CD4-positive, alpha-beta T cell treated with Interleukin-15 for 4 hours (primary cell): ENCODE data around the gene ERP27.
A peak's percentile ranks its signal among the peaks of the same experiment; 100 is the strongest.

Source experiments
- DNase-seq: peaks from one replicate; pipeline ENCODE4 v3.0.0-alpha.2; 2020; ENCODE audit warnings: low spot score

Gene ERP27

GRCh38 chr12:14938301-14938700 lies at the start of gene ERP27:
Gene ERP27 (minus strand): TSS chr12:14938537. CDS start chr12:14938508, 29 bp downstream.
- DNase-seq: no peak

- no peak for DNase-seq
Observed at GRCh38 chr12:14988035-14988434, 49.7 kb upstream of the ERP27 start.

DNA sequence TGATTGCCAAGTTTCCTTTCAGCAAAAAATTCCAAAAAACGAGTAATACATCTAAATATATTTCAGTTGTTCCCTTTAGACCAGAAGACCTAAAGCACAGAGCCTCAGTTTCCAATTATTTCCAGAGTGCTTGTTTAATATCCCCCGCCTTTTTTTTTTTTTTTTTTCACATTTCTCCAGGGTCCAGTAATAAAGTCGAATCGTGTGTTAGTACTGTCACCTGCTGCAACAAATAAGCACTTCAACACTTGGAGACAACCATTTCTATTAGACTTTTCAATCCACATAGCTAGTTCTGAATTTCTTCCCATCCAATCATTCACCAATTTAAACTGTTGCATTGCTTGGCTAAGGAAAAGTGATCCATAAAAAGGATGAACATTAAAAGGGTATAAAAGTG lies 48.1 kb upstream of the ERP27 start:
- no peak for DNase-seq

GRCh38 chr12:14984766-14985285 lies 46.5 kb upstream of the ERP27 start:
- DNase-seq: no peak

DNA sequence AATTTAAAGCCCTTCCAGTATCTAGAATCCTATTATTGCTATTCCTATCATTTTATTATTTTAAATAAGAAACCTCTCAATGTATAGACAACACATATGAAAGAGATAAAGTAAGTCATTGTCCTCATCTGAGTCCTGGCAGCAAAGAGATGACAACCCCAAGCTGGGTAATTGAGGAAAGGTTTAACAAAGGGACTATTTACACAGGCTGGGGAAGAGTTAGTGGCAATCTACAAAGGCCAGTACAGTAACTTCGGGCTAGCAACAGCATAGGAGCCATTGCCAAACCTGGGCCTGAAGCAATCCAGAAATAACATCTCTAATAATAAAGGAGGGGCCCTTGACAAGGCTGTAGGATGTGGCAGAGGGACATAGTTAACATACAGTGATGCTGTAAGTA lies 45.7 kb upstream of the ERP27 start:
- DNase-seq: no peak

DNA sequence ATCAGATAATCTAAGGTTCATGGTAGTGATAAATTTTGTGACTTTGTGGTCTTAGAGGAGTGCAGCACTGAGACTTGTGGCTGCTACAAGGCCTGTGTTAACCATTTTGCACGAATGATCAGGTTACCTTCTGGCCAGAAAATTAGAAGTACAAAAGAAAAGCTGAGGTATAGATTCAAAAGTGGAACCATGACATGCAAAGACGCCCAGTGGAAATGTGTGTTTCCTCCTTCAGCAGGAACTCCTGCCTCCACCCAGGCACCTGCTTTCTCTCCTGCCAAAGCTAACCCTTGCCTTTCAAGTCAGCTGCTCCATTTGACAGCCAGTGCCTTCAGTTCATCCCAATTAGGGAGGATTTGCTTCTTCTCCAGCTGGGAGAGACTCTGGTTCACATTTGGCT lies 44.7 kb upstream of the ERP27 start:
- DNase-seq: no peak

DNA sequence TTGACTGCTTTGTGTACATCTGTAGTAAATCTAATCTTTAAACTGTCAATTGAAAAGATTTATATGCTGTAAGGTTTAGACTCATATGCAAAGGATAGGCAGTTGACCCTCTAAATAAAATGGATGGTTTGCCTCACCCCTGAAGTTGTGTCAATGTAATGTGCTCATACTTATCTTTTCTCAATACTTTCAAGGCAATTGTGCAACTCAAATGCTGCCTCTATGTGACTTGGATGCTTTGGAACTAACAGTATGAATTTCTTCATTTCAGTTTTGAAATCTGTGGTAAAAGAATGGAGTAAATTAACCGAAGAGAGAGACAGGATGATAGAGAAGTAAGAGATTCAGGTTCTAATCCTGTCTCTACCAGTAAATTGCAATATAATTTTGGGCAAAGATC lies 44.2 kb upstream of the ERP27 start:
- DNase-seq: no peak

GRCh38 chr12:14981049-14981448 lies 42.7 kb upstream of the ERP27 start:
- no peak for DNase-seq

DNA sequence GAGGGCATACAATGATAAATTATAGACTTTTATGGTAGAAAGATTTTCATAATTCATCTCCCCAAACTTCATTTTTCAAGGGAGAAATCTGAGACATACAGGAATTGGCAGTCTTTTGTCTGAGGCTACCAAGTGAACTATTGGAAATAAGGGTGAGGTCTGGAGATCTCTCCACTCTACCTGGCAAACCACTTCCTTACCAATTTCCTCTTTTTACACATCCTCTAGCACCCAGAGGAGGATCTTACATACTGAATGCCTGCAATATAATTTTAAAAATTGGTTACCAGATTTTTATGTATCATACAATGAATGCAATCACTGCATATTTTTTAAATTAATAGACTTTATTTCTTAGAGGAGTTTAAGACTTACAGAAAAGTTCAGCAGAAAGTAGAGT lies 41.1 kb upstream of the ERP27 start:
- no peak for DNase-seq

DNA sequence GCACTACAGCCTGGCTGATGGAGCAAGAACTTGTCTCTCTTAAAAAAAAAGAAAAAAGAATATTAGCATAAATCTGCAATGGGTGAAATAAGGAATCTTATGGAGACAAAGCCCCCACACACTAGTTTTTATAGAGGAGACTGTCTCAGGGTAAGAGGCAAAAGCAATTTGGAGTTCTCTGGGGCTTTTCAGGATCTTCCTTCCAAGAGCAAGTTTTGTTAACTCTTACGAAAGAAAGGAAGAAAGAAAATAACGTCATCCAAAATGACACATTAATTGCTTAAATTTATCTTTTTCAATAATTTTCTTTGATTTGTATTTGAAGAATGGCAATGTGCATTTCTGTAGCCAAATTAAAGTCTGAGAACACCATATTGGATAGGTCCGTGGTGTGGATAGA lies 38.3 kb upstream of the ERP27 start:
- no peak for DNase-seq

DNA sequence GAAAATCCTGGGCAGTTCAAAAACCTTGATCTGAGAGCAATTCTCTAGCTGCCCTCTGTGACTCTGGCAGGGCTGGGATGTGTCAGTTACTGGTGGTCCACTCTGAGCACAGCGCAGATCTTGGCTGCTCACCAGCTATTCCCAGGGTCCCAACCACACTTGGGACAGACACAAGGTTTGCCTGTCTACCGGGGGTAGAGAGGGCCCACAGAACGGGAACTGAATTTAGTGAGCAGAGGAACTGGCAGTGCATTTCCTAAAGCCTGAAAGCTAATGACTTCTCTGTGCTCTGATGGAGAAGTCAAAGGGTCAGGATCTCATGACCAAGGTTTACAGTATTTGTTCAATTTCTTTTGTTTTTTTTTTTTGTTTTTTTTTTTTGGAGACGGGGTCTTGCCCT lies 37.1 kb upstream of the ERP27 start:
- no peak for DNase-seq

DNA sequence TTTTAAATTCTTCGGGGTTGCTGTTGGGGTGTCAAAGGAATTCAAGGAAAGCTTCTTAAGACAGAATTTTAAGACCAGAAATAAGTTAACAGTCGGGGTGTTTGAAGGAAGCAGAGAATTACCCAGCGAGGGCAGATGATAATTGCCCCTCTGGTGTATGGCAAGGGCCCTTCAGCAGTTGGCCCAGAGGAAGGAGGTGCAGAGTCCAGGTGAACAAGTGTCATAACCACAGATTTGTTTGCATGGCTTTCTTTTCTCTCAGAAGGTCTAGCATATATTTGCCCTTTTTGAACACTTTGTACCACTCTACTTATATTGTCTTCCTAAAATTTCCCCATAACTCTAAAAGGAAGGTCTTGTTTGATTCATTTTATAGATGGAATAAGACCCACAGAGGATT lies 36.3 kb upstream of the ERP27 start:
- no peak for DNase-seq

DNA sequence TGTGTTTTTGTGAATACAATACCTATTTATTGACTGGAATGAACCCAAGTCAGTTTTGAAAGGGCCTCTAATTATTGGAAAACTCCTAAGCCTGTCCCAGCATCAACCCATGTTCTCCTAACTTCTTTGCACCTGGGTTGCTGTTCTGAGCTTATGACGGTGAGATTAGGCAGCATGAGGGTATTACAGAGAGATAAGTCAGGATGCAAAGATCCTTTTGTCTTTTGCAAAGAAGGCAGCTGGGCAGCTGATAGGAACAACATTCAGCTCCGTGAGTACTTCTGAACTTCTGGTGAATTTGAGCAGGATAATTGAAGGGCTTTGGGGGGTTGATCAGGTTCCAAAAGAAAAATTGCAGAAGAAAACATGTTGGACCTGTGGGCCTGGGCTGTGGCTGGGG lies 34.5 kb upstream of the ERP27 start, which contains the start of gene PDE6H:
Gene PDE6H (plus strand): TSS at position 227 of the 400 bp plus-strand sequence. CDS start 4,971 bp downstream, outside the sequence.
- DNase-seq: no peak

- DNase-seq: no peak
Observed at GRCh38 chr12:14970473-14970872, 32.1 kb upstream of the ERP27 start.

DNA sequence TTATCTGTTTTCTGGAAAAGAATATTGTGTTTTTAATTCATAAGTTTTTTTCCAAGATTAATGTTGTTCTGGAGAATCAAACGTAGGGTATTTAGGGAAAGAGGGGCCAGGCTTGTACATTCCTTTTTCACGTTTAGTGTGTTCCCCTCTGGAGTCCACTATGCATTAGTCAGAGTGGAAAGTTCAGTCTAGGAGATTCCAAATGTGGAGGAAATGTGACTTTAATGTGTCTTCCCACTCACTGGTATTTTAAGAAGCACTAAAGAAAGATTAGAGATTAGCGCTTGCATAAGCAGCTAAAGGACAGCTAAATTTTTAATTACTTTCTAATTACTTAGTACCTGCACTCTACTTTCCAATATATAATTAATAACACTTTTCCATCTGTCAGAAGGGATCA lies 30.1 kb upstream of the ERP27 start:
- DNase-seq: no peak

DNA sequence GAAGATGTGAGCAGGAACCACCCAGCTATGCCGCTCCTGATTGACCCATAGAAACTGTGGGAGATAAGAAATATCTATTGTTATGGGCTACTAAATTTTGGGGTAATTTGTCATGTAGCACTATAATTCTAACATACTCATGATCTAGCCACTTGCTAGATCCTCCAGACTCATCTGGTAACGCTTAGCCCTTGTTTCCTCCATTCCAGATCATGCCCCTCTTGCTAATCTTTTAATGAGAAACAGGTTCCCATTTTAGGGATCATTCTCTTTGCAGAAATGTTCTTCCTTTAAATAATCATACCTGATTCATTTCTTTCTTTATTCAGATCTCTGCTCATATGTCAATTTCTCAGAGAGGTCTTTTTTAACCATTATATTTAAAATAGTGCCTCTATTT lies 26.9 kb upstream of the ERP27 start:
- DNase-seq: no peak

DNA sequence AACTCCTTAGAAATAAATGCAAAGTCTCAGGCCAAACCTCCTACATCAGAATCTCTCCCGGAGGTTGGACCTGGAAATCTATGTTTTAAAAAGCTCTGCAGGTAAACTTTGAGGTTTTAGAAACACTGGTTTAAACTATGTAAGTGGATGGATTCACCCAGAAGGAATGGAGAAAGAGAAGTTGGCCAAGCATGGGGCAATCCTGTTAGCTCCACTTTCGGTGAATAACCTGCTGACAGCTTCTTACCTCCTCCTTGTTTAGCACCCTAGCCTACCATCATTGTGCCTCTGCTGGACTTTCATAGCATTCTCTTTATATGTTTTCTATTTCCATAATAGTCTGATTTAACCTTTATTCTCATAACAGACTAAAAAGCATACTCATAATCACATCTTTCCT lies 26.1 kb upstream of the ERP27 start:
- DNase-seq: no peak

DNA sequence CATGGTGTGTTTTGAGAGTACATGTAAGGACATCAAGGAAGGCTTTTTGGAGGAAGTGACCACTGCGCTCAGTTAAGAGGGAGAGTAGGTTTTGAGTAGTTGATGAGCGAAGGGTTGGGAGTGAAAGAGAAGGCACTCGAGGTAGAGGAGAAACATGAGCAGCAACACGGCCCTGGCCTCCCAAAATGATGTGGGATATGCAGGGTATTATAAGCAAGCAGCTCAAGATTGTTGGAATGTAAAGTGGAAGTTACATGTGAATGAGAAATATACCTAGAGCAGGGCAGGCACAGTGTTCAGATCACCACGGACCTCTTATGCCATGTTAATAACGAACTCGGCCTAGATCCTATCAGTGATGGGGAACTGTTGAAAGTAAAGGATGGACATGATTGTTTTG lies 25.2 kb upstream of the ERP27 start:
- no peak for DNase-seq

DNA sequence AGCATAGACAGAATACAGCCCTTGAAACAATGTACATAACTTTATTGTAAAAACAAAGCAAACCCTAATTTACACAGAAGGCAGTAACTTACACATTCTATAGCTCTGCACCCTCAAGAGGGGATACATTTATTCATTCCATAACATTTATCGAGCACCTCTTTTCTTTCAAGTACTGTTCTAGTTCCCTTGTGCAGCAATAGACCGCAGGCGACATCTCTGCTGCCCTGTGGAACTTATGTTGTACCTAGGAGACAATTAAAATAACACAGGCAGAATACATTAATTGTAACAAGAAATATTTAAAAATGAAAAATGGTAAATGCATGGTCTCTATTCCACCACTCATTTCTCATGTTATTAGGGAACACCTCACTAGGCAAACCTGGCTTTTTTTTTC lies 24.5 kb upstream of the ERP27 start:
- DNase-seq: no peak

- no peak for DNase-seq
Observed at GRCh38 chr12:14962153-14962539, 23.8 kb upstream of the ERP27 start.

GRCh38 chr12:14961466-14962152 lies 23.3 kb upstream of the ERP27 start, which contains the start of gene ARHGDIB:
Gene ARHGDIB (minus strand): TSS chr12:14961601. CDS start chr12:14950712, 10,889 bp downstream.
- peak; percentile 92 for DNase-seq

DNA sequence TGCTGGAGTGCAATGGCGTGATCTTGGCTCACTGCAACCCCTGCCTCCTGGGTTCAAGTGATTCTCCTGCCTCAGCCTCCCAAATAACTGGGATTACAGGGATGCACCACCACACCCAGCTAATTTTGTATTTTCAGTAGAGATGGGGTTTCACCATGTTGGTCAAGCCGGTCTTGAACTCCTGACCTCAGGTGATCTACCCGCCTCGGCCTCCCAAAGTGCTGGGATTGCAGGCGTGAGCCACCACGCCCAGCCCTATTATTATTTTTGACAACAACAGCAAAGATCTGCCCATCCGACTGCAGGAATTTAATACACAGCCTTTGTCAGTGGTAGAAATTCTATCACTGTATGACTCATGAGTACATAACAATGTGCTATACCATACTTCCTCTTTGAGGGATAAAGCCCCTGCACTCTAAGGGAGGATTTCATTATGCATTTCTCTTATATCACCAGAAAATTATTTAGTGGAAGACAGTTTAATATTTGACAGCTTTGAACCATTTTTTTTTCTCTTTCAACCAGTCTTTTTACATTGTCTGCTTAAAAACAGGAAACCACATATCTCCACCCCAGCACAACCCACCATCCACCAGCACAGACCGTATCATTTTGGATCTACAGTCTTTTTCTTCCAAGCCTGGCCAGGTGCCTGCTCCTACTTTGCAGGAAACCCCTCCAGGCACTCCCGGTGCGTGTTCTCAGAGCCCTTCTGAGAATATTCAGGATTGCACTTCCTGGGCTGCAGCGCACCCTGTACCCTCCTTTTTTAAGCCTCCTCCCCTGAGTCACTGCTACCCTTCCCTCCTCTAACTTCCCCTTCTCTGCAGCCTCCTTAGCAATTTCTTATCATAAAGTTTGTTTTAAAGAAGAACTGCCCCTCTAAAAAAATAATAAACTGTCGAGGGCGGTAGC lies 22.5 kb upstream of the ERP27 start:
- peak; percentile 67 for DNase-seq

DNA sequence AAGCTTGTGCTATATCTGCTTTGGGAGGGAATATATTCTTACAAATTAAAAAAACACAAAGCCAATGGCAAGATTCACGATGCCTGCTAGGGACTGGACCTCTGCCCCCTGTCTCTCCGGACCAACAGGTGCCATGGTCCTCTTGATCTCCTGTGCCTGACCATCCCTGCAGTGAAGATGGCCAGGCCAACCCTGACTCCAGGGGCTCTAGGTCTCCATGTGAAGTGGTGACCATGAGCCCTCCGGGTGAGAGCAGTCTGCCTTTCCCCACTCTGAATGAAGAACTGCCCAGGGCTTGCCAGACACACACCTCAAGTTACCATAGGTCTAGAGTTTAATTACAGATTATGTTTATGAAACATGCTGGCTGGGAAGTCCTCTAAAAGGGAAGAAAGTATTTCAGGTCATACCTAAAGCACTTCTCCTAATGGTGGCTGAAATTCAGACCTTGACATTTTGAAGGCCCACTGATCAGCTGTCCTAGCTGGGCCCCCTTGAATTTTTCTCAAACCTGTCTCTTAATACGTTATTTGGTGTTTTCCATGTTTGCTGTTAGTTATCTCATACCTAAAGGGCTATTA lies 21.7 kb upstream of the ERP27 start:
- no peak for DNase-seq
